SK-N-SH treated with all-trans-retinoic acid at 6 μM for 48 hours (cell line): ENCODE measurements around the gene SLC35B1.

Experiments
- ATAC-seq: fragments of 200-7000 bp; cut with Tn5 transposase; 3 replicates; pipeline ENCODE4 v1.9.1; 2020; ENCODE audit warnings: mild to moderate bottlenecking, moderate library complexity
- ARNTL ChIP-seq: fragments of 450-650 bp; formaldehyde crosslinking; IDR thresholded peaks from 2 replicates; pipeline ENCODE4 v1.5.0; 2020; ENCODE audit warnings: low read depth, mild to moderate bottlenecking, moderate library complexity, borderline replicate concordance
- BACH2 ChIP-seq: fragments of 250-450 bp; sonication (Bioruptor Pico); IDR thresholded peaks from 2 replicates; pipeline ENCODE4 v1.9.0; 2021; ENCODE audit warnings: mild to moderate bottlenecking, borderline replicate concordance
- CREB5 ChIP-seq: fragments of 250-450 bp; sonication (Bioruptor Pico); IDR thresholded peaks from 2 replicates; pipeline ENCODE4 v1.5.1; 2020; ENCODE audit warnings: low read depth, mild to moderate bottlenecking, moderate library complexity
- CSDC2 ChIP-seq: fragments of 250-450 bp; sonication (Bioruptor Pico); IDR thresholded peaks from 2 replicates; pipeline ENCODE4 v1.5.0; 2020; ENCODE audit warnings: mild to moderate bottlenecking, moderate library complexity
- CSRNP3 ChIP-seq: fragments of 250-450 bp; sonication (Bioruptor Pico); IDR thresholded peaks from 2 replicates; pipeline ENCODE4 v1.5.1; 2021; ENCODE audit warnings: mild to moderate bottlenecking, moderate library complexity
- ESRRG ChIP-seq: fragments of 250-450 bp; sonication (Bioruptor Pico); IDR thresholded peaks from 2 replicates; pipeline ENCODE4 v1.6.1; 2021; ENCODE audit warnings: mild to moderate bottlenecking
- GLIS3 ChIP-seq: fragments of 250-450 bp; sonication (Bioruptor Pico); IDR thresholded peaks from 2 replicates; pipeline ENCODE4 v1.5.0; 2020; ENCODE audit warnings: mild to moderate bottlenecking, moderate library complexity
- OSR1 ChIP-seq: fragments of 250-450 bp; sonication (Bioruptor Pico); IDR thresholded peaks from 2 replicates; pipeline ENCODE4 v1.8.0; 2022; ENCODE audit warnings: moderate library complexity, mild to moderate bottlenecking, inconsistent platforms
- POU6F1 ChIP-seq: fragments of 250-450 bp; sonication (Bioruptor Pico); IDR thresholded peaks from 2 replicates; pipeline ENCODE4 v1.8.0; 2021; ENCODE audit warnings: low read depth, mild to moderate bottlenecking, moderate library complexity, borderline replicate concordance
- RARB ChIP-seq: fragments of 250-450 bp; sonication (Bioruptor Pico); IDR thresholded peaks from 2 replicates; pipeline ENCODE4 v1.8.0; 2021; ENCODE audit warnings: mild to moderate bottlenecking, moderate library complexity
- TCF4 ChIP-seq: fragments of 250-450 bp; sonication (Bioruptor Pico); IDR thresholded peaks from 2 replicates; pipeline ENCODE4 v1.8.0; 2021; ENCODE audit warnings: mild to moderate bottlenecking, moderate library complexity, borderline replicate concordance
- TOX ChIP-seq: fragments of 250-450 bp; sonication (Bioruptor Pico); IDR thresholded peaks from 2 replicates; pipeline ENCODE4 v1.8.0; 2021; ENCODE audit warnings: mild to moderate bottlenecking, moderate library complexity, borderline replicate concordance
- TSHZ2 ChIP-seq: fragments of 250-450 bp; sonication (Bioruptor Pico); IDR thresholded peaks from 2 replicates; pipeline ENCODE4 v1.5.0; 2020; ENCODE audit warnings: mild to moderate bottlenecking, moderate library complexity
- ZFP3 ChIP-seq: fragments of 250-450 bp; sonication (Bioruptor Pico); IDR thresholded peaks from 2 replicates; pipeline ENCODE4 v1.5.0; 2020; ENCODE audit warnings: mild to moderate bottlenecking, moderate library complexity
- ZNF565 ChIP-seq: fragments of 450-650 bp; formaldehyde crosslinking; conservative IDR thresholded peaks from 2 replicates; pipeline ENCODE4 v1.5.0; 2020; ENCODE audit warnings: low read depth, mild to moderate bottlenecking, moderate library complexity
- ZNF70 ChIP-seq: fragments of 450-650 bp; formaldehyde crosslinking; IDR thresholded peaks from 2 replicates; pipeline ENCODE4 v1.5.0; 2020; ENCODE audit warnings: mild to moderate bottlenecking, moderate library complexity
- ZNF8 ChIP-seq: fragments of 450-650 bp; formaldehyde crosslinking; IDR thresholded peaks from 2 replicates; pipeline ENCODE4 v1.5.0; 2020; ENCODE audit warnings: mild to moderate bottlenecking, moderate library complexity
- TF ChIP-seq, protein P1 (sequence below): fragments of 250-450 bp; sonication (Bioruptor Pico); IDR thresholded peaks from 2 replicates; pipeline ENCODE4 v1.8.0; 2020; ENCODE audit warnings: mild to moderate bottlenecking, moderate library complexity, borderline replicate concordance

SLC35B1 gene

GRCh38 chr17:49734515-49735490 lies 27.0 kb upstream of the SLC35B1 start:
- ATAC-seq: no peak

DNA sequence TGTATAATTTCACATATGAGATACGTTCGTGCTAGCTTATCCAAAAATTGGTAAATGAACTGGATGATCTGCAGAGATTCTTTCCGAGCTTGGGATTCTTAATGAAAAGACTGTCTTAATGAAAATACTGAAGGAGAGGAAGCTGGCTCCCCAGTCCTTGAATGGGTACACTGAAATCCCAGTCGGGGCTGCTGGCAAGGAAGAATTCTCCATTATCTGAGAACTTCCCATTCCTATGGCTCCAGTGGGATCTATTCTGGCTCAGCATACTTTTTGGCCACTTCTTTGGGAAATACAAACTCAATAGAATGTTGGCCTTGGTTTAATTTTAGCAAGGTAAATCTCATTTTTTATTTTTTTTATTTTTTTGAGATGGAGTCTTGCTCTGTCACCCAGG lies 23.7 kb upstream of the SLC35B1 start:
- TF ChIP-seq TSHZ2 (CRISPR knock-in tag): no peak
- TF ChIP-seq ZNF565 (CRISPR knock-in tag): no peak
- TF ChIP-seq ESRRG (CRISPR knock-in tag): no peak
- TF ChIP-seq GLIS3 (CRISPR knock-in tag): no peak
- TF ChIP-seq ZNF70 (CRISPR knock-in tag): no peak
- no peak for TF ChIP-seq BACH2 (CRISPR knock-in tag)
- no peak for TF ChIP-seq OSR1 (CRISPR knock-in tag)
- ATAC-seq: no peak

More at GRCh38 chr17:49734515-49735490, 27.0 kb upstream of the SLC35B1 start:
- TF ChIP-seq ZNF70 (CRISPR knock-in tag) (no peak), CSDC2 (CRISPR knock-in tag) (no peak), OSR1 (CRISPR knock-in tag) (no peak), POU6F1 (CRISPR knock-in tag) (no peak), CSRNP3 (CRISPR knock-in tag) (no peak), TCF4 (CRISPR knock-in tag) (no peak), TSHZ2 (CRISPR knock-in tag) (no peak), ZNF565 (CRISPR knock-in tag) (no peak), ZFP3 (CRISPR knock-in tag) (no peak), TOX (CRISPR knock-in tag) (no peak), BACH2 (CRISPR knock-in tag) (no peak), ZNF8 (no peak), ARNTL (no peak), GLIS3 (CRISPR knock-in tag) (no peak), CREB5 (no peak), RARB (CRISPR knock-in tag) (no peak)
- TF ChIP-seq, protein P1, sequence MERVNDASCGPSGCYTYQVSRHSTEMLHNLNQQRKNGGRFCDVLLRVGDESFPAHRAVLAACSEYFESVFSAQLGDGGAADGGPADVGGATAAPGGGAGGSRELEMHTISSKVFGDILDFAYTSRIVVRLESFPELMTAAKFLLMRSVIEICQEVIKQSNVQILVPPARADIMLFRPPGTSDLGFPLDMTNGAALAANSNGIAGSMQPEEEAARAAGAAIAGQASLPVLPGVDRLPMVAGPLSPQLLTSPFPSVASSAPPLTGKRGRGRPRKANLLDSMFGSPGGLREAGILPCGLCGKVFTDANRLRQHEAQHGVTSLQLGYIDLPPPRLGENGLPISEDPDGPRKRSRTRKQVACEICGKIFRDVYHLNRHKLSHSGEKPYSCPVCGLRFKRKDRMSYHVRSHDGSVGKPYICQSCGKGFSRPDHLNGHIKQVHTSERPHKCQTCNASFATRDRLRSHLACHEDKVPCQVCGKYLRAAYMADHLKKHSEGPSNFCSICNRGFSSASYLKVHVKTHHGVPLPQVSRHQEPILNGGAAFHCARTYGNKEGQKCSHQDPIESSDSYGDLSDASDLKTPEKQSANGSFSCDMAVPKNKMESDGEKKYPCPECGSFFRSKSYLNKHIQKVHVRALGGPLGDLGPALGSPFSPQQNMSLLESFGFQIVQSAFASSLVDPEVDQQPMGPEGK: no peak
